ENCODE data around the gene ABHD18.
"Not testable (repeated sequence)": the region's sequence is repeated elsewhere in the genome, so short reads cannot be mapped to it uniquely, and the experiment has no call there.

DNA sequence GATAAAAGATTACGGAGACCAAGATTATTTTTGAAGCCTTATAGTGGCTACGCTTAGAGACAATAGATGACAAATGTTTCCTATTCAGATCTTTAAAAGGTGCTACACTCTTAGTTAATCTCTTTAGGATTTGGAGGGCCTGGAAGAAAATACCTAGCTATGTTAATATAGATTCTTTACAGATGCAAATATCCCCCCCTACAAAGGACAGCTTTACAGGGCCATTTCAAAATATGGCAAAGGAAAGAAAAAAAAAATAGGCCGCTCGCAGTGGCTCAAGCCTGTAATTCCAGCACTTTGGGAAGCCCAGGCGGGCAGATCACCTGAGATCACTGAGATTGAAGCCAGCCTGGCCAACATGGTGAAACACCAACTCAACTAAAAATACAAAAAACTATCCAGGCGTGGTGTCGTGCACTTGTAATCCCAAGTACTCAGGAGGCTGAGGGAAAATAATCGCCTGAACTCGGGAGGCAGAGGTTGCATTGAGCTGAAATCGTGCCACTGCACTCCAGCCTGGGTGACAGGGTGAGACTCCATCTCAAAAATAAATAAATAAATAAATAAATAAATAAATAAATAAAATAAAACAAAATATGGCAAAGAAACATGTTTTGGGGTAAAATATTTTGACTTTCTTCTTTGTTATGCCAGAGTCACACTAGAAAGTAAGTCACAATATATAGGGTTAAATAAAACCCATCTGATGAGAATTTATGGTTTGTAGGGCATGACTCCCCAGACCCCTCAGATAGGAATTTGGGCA lies 90.4 kb downstream of the ABHD18 start:
- TF ChIP-seq, protein P1, sequence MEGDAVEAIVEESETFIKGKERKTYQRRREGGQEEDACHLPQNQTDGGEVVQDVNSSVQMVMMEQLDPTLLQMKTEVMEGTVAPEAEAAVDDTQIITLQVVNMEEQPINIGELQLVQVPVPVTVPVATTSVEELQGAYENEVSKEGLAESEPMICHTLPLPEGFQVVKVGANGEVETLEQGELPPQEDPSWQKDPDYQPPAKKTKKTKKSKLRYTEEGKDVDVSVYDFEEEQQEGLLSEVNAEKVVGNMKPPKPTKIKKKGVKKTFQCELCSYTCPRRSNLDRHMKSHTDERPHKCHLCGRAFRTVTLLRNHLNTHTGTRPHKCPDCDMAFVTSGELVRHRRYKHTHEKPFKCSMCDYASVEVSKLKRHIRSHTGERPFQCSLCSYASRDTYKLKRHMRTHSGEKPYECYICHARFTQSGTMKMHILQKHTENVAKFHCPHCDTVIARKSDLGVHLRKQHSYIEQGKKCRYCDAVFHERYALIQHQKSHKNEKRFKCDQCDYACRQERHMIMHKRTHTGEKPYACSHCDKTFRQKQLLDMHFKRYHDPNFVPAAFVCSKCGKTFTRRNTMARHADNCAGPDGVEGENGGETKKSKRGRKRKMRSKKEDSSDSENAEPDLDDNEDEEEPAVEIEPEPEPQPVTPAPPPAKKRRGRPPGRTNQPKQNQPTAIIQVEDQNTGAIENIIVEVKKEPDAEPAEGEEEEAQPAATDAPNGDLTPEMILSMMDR (IDR thresholded peaks at IDR 0.05), result not testable (repeated sequence)
- TF ChIP-seq, protein P2, sequence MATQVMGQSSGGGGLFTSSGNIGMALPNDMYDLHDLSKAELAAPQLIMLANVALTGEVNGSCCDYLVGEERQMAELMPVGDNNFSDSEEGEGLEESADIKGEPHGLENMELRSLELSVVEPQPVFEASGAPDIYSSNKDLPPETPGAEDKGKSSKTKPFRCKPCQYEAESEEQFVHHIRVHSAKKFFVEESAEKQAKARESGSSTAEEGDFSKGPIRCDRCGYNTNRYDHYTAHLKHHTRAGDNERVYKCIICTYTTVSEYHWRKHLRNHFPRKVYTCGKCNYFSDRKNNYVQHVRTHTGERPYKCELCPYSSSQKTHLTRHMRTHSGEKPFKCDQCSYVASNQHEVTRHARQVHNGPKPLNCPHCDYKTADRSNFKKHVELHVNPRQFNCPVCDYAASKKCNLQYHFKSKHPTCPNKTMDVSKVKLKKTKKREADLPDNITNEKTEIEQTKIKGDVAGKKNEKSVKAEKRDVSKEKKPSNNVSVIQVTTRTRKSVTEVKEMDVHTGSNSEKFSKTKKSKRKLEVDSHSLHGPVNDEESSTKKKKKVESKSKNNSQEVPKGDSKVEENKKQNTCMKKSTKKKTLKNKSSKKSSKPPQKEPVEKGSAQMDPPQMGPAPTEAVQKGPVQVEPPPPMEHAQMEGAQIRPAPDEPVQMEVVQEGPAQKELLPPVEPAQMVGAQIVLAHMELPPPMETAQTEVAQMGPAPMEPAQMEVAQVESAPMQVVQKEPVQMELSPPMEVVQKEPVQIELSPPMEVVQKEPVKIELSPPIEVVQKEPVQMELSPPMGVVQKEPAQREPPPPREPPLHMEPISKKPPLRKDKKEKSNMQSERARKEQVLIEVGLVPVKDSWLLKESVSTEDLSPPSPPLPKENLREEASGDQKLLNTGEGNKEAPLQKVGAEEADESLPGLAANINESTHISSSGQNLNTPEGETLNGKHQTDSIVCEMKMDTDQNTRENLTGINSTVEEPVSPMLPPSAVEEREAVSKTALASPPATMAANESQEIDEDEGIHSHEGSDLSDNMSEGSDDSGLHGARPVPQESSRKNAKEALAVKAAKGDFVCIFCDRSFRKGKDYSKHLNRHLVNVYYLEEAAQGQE (IDR thresholded peaks at IDR 0.05; ENCODE audit: low read depth, low read length), result not testable (repeated sequence)
- TF ChIP-seq, protein P3, sequence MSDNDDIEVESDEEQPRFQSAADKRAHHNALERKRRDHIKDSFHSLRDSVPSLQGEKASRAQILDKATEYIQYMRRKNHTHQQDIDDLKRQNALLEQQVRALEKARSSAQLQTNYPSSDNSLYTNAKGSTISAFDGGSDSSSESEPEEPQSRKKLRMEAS (IDR thresholded peaks at IDR 0.05; ENCODE audit: low read depth), result not testable (repeated sequence)
- TF ChIP-seq GABPA (IDR thresholded peaks at IDR 0.05; ENCODE audit: low read depth); SMC3 (IDR thresholded peaks at IDR 0.05; ENCODE audit: low read depth, low read length); TCF12 (IDR thresholded peaks at IDR 0.05); POLR2AphosphoS5 (IDR thresholded peaks at IDR 0.05; ENCODE audit: low read depth, low read length); SIN3A (IDR thresholded peaks at IDR 0.05; ENCODE audit: borderline replicate concordance, low read depth, low read length); RXRA (IDR thresholded peaks at IDR 0.05; ENCODE audit: borderline replicate concordance, low read depth); CHD2 (IDR thresholded peaks at IDR 0.05; ENCODE audit: low read length, partially characterized antibody): not testable (repeated sequence)
